Measurements from ENCODE around the gene DVL1. TPM values are rescaled to one million over a fixed set of nuclear protein-coding genes. Genes with fewer than 3 reads are reported as not detected.

The DVL1 gene
- total and polyA plus RNA-seq, 9 of the 15 experiments (the other 6 are each of a cell fraction or from before 2014, with no cell fraction given): 0.62 to 135 (median 24.3) TPM

DNA sequence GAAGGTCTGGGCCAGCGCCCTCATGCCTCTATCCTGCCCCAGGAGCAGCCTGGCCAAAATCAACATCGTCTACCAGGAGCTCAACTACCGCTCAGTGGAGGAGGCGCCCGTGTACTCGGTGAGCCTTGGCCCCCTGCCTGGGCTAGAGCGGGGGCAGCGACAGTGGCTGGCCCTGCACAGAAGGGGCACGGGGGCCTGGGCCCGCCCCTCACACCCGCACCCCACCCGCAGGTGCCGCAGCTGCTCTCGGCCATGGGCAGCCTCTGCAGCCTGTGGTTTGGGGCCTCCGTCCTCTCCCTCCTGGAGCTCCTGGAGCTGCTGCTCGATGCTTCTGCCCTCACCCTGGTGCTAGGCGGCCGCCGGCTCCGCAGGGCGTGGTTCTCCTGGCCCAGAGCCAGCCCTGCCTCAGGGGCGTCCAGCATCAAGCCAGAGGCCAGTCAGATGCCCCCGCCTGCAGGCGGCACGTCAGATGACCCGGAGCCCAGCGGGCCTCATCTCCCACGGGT is 58.1 kb downstream of the DVL1 start:
- Histone ChIP-seq H3K27ac (ENCODE audit: extremely low read depth, low read depth, low read length) (no peak overlapping the region), H3K36me3 (ENCODE audit: control insufficient read depth, insufficient read depth, low read length) (peaks cover 10% of the 10 kb centered on the region; the same call in 1 of the 3 replicates), H3K4me2 (ENCODE audit: insufficient read depth, low read length) (no peak overlapping the region), H3K4me3 (no peak overlapping the region), H3K9me3 (replicated peaks; ENCODE audit: control insufficient read depth, insufficient read depth, low read depth, low read length) (no peaks in the 10 kb centered on the region), H3K4me1 (replicated peaks in 1 of 2; ENCODE audit: control insufficient read depth in 2 of 2, insufficient read depth in 2 of 2, low read length in 2 of 2) (peaks cover 5 to 86% of the 10 kb centered on the region in 2 experiments; a peak in 3 of 5 replicates), H3K9ac (ENCODE audit: insufficient read depth in 1 of 2, low read depth in 2 of 2, low read length in 2 of 2) (peak overlapping the region in 1 of 2 experiments; percentile 82; a peak in 2 of 4 replicates), H3K79me2 (ENCODE audit: control insufficient read depth, insufficient read depth, low read length) (no peaks in the 10 kb centered on the region), H4K20me1 (replicated peaks; ENCODE audit: control insufficient read depth, insufficient read depth, low read length) (peaks cover 19% of the 10 kb centered on the region; the same call in 1 of the 2 replicates), H3K9me1 (ENCODE audit: control insufficient read depth, insufficient read depth, low read length) (peaks cover 8% of the 10 kb centered on the region), H3K27me3 (ENCODE audit: control insufficient read depth in 2 of 2, insufficient read depth in 2 of 2, low read length in 2 of 2) (peaks cover 2 to 27% of the 10 kb centered on the region in 2 experiments; a peak in 3 of 5 replicates), H2AFZ (ENCODE audit: low read depth, low read length) (no peak overlapping the region)
- FAIRE-seq (peak; percentile 71), ATAC-seq (peak; percentile 23), DNase-seq (ENCODE audit: extremely low read depth in 1 of 4, low spot score in 3 of 4) (peak; percentile 47 to 68 (median 63))
- CTCF ChIA-PET (ENCODE audit: low intra/inter-chr PET ratio): interaction anchor here (0.5 to 1.5 kb wide), 4 partner anchors 169 to 387 kb away, joined by 5 to 8 read pairs (median 6); no protein-coding TSS in a partner anchor
- in situ Hi-C loops (cut with MboI): no loop called here
- WGBS (ENCODE audit: insufficient coverage, low coverage, missing lambda C conversion rate): 2% methylated on average over 27 of the region's 28 CpGs
- POLR2A ChIA-PET: interaction anchor here (0.6 to 1.5 kb wide), 10 partner anchors 11 to 312 kb away, joined by 3 to 6 read pairs (median 4); partner anchors contain the start of gene SCNN1D
- no TSS peak for BruUV-seq (replicated peaks)
- intact Hi-C loops (cut with micrococcal nuclease): loop anchor here (2.0 to 10.0 kb wide), 2 partner anchors 168 to 306 kb away; partner anchors contain the start of gene PERM1
- TF ChIP-seq MEIS2 (IDR thresholded peaks at IDR 0.05; ENCODE audit: partially characterized antibody) (no peak), IRF2 (CRISPR knock-in tag; IDR thresholded peaks at IDR 0.05) (no peak), CBX2 (IDR thresholded peaks at IDR 0.05; ENCODE audit: insufficient read depth, low read length, poor library complexity, severe bottlenecking) (no peak), EZH2 (IDR thresholded peaks at IDR 0.05; ENCODE audit: borderline replicate concordance, low read depth, low read length) (no peak), FOXA3 (CRISPR knock-in tag; conservative IDR thresholded peaks at IDR 0.05 in 1 of 2, IDR thresholded peaks at IDR 0.05 in 1 of 2) (no peak), SNIP1 (IDR thresholded peaks at IDR 0.05; ENCODE audit: low read depth) (no peak), ZNF12 (CRISPR knock-in tag; IDR thresholded peaks at IDR 0.05) (no peak), YY1 (IDR thresholded peaks at IDR 0.05; ENCODE audit: borderline replicate concordance in 1 of 3, control insufficient read depth in 1 of 3, extremely low read depth in 1 of 3, insufficient read depth in 3 of 3, insufficient read length in 1 of 3, insufficient replicate concordance in 2 of 3, low read depth in 1 of 3, low read length in 2 of 3) (no peak), ZNF146 (CRISPR knock-in tag; IDR thresholded peaks at IDR 0.05; ENCODE audit: unreplicated experiment) (no peak), JUN (IDR thresholded peaks at IDR 0.05; ENCODE audit: borderline replicate concordance, low read depth, low read length) (no peak), JUN (CRISPR knock-in tag; IDR thresholded peaks at IDR 0.05; ENCODE audit: borderline replicate concordance) (0 out of 2 replicates have a peak, but pooled peaks have one; percentile 0), TEAD2 (tag; IDR thresholded peaks at IDR 0.05) (no peak), ZKSCAN3 (CRISPR knock-in tag; IDR thresholded peaks at IDR 0.05) (no peak)
- TF ChIP-seq, protein P1, sequence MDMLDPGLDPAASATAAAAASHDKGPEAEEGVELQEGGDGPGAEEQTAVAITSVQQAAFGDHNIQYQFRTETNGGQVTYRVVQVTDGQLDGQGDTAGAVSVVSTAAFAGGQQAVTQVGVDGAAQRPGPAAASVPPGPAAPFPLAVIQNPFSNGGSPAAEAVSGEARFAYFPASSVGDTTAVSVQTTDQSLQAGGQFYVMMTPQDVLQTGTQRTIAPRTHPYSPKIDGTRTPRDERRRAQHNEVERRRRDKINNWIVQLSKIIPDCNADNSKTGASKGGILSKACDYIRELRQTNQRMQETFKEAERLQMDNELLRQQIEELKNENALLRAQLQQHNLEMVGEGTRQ (CRISPR knock-in tag; IDR thresholded peaks at IDR 0.05): peak; percentile 10; the same call in 1 of the 2 replicates
- TF ChIP-seq, protein P2, sequence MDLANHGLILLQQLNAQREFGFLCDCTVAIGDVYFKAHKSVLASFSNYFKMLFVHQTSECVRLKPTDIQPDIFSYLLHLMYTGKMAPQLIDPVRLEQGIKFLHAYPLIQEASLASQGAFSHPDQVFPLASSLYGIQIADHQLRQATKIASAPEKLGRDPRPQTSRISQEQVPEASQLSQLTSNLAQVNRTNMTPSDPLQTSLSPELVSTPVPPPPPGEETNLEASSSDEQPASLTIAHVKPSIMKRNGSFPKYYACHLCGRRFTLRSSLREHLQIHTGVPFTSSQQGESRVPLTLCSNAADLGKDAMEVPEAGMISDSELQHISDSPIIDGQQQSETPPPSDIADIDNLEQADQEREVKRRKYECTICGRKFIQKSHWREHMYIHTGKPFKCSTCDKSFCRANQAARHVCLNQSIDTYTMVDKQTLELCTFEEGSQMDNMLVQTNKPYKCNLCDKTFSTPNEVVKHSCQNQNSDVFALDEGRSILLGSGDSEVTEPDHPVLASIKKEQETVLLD (IDR thresholded peaks at IDR 0.05): no peak
- TF ChIP-seq, protein P3, sequence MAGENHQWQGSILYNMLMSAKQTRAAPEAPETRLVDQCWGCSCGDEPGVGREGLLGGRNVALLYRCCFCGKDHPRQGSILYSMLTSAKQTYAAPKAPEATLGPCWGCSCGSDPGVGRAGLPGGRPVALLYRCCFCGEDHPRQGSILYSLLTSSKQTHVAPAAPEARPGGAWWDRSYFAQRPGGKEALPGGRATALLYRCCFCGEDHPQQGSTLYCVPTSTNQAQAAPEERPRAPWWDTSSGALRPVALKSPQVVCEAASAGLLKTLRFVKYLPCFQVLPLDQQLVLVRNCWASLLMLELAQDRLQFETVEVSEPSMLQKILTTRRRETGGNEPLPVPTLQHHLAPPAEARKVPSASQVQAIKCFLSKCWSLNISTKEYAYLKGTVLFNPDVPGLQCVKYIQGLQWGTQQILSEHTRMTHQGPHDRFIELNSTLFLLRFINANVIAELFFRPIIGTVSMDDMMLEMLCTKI (IDR thresholded peaks at IDR 0.05; ENCODE audit: partially characterized antibody): no peak
- TF ChIP-seq, protein P4, sequence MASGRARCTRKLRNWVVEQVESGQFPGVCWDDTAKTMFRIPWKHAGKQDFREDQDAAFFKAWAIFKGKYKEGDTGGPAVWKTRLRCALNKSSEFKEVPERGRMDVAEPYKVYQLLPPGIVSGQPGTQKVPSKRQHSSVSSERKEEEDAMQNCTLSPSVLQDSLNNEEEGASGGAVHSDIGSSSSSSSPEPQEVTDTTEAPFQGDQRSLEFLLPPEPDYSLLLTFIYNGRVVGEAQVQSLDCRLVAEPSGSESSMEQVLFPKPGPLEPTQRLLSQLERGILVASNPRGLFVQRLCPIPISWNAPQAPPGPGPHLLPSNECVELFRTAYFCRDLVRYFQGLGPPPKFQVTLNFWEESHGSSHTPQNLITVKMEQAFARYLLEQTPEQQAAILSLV (tag; IDR thresholded peaks at IDR 0.05): no peak
